ENCODE results near the gene TNIK.
"Not testable (repeated sequence)": the region's sequence is repeated elsewhere in the genome, so short reads cannot be mapped to it uniquely, and the experiment has no call there.

TNIK gene

GRCh38 chr3:171304498-171304897, 155.7 kb downstream of the TNIK start:
- DNase-seq = not testable (repeated sequence)

- not testable (repeated sequence) for DNase-seq
These were observed 156.2 kb downstream of the TNIK start for GRCh38 chr3:171304017-171304416.

GRCh38 chr3:171301998-171302397, 158.2 kb downstream of the TNIK start:
- DNase-seq = no peak

- no peak for DNase-seq
These were observed 159.2 kb downstream of the TNIK start for GRCh38 chr3:171301002-171301401.

- DNase-seq = no peak
These were observed 162.3 kb downstream of the TNIK start for GRCh38 chr3:171297951-171298350.

GRCh38 chr3:171297207-171297606, 163.0 kb downstream of the TNIK start:
- no peak for DNase-seq

- no peak for DNase-seq
These were observed 164.5 kb downstream of the TNIK start for GRCh38 chr3:171295484-171296373.

GRCh38 chr3:171293142-171293782, 166.9 kb downstream of the TNIK start:
- DNase-seq = no peak

- DNase-seq = no peak
These were observed 169.5 kb downstream of the TNIK start for GRCh38 chr3:171290680-171291079.

- no peak for DNase-seq
These were observed 170.9 kb downstream of the TNIK start for GRCh38 chr3:171289291-171289690.

GRCh38 chr3:171287761-171288160, 172.4 kb downstream of the TNIK start:
- DNase-seq = not testable (repeated sequence)

GRCh38 chr3:171286580-171287249, 173.5 kb downstream of the TNIK start:
- peak; percentile 46 for DNase-seq

- no peak for DNase-seq
These were observed 174.9 kb downstream of the TNIK start for GRCh38 chr3:171285287-171285686.

- peak; percentile 85 for DNase-seq
These were observed 175.7 kb downstream of the TNIK start for GRCh38 chr3:171284308-171285075.

- no peak for DNase-seq
These were observed 176.4 kb downstream of the TNIK start for GRCh38 chr3:171283848-171284222.

- DNase-seq = no peak
These were observed 176.9 kb downstream of the TNIK start for GRCh38 chr3:171283183-171283847.

- no peak for DNase-seq
These were observed 178.2 kb downstream of the TNIK start for GRCh38 chr3:171282041-171282440.

- no peak for DNase-seq
These were observed 178.8 kb downstream of the TNIK start for GRCh38 chr3:171281256-171281992.

- peak; percentile 60 for DNase-seq
These were observed 180.2 kb downstream of the TNIK start for GRCh38 chr3:171279972-171280371.

GRCh38 chr3:171278299-171278590, 182.0 kb downstream of the TNIK start:
- peak; percentile 75 for DNase-seq

GRCh38 chr3:171277456-171278298, 182.5 kb downstream of the TNIK start:
- DNase-seq = no peak

All from hematopoietic multipotent progenitor cell treated with erythropoietin and hydrocortisone succinate and interleukin-3 and kit ligand, for 4 days (in vitro differentiated cells).